NB4 (cell line): ENCODE results near the gene RNF169.
A peak's percentile ranks its signal among the peaks of the same experiment; 100 is the strongest.

Source experiments
- DNase-seq: peaks from one replicate; pipeline ENCODE4 v3.0.0; 2010; ENCODE audit warnings: low read depth
- H3K4me3 ChIP-seq: one replicate; pipeline ENCODE4 v1.5.1; 2011; ENCODE audit warnings: mild to moderate bottlenecking, low read depth, low read length, moderate library complexity
- CTCF ChIP-seq: IDR thresholded peaks from one replicate; pipeline ENCODE4 v1.5.1; 2012; ENCODE audit warnings: low read depth, low read length
- MAX ChIP-seq: IDR thresholded peaks from 2 replicates; pipeline ENCODE4 v1.6.1; 2011; ENCODE audit warnings: low read depth, low read length
- MYC ChIP-seq: IDR thresholded peaks from 2 replicates; pipeline ENCODE4 v1.6.1; 2011; ENCODE audit warnings: low read depth, low read length
- POLR2A ChIP-seq: IDR thresholded peaks from 2 replicates; pipeline ENCODE4 v1.6.1; 2011; ENCODE audit warnings: mild to moderate bottlenecking; ENCODE audit not compliant: insufficient read length; ENCODE audit errors: extremely low read depth

Gene RNF169

GRCh38 chr11:74826901-74827300 lies 78.3 kb downstream of the RNF169 start:
- TF ChIP-seq MAX: no peak
- no peak for TF ChIP-seq CTCF
- no peak for TF ChIP-seq POLR2A
- H3K4me3 ChIP-seq: no peak overlapping the region
- DNase-seq: peak; percentile 14

GRCh38 chr11:74837191-74837590 lies 88.5 kb downstream of the RNF169 start:
- TF ChIP-seq MYC (no peak), CTCF (no peak)
- no peak overlapping the region for H3K4me3 ChIP-seq
- DNase-seq: no peak

- no peak for TF ChIP-seq POLR2A
- no peak for TF ChIP-seq MAX
- TF ChIP-seq CTCF: no peak
- TF ChIP-seq MYC: no peak
- DNase-seq: no peak
- H3K4me3 ChIP-seq: no peak overlapping the region
These were observed 89.5 kb downstream of the RNF169 start for GRCh38 chr11:74838188-74838587.

GRCh38 chr11:74839446-74839845 lies 90.8 kb downstream of the RNF169 start:
- DNase-seq: no peak
- TF ChIP-seq POLR2A (no peak), MAX (no peak), CTCF (no peak), MYC (no peak)
- H3K4me3 ChIP-seq: no peak overlapping the region

GRCh38 chr11:74839971-74840370 lies 91.3 kb downstream of the RNF169 start:
- DNase-seq: peak; percentile 24
- no peak overlapping the region for H3K4me3 ChIP-seq
- TF ChIP-seq POLR2A: no peak

GRCh38 chr11:74840486-74840885 lies 91.8 kb downstream of the RNF169 start:
- no peak for DNase-seq
- TF ChIP-seq POLR2A (no peak), MAX (no peak), CTCF (no peak), MYC (no peak)
- no peak overlapping the region for H3K4me3 ChIP-seq
